ENCODE results near the gene SCN2A. TPM values are rescaled to one million over a fixed set of nuclear protein-coding genes. Genes with fewer than 3 reads are reported as not detected.
A peak's percentile ranks its signal among the peaks of the same experiment; 100 is the strongest.

The SCN2A gene
- 0.24 and 0.46 TPM in 2 replicates for total RNA-seq (2021)
- long read RNA-seq, partial matches to known transcripts, result 0 of 1 reads
- long read RNA-seq, other reads (novel, unspliced or antisense), result 1 of 1 reads

GRCh38 chr2:165239230-165239629 lies at the start of gene SCN2A:
Gene SCN2A (plus strand): TSS chr2:165239414. CDS start chr2:165295824, 56,410 bp downstream.
- Histone ChIP-seq H3K9me3 (ENCODE audit: control insufficient read depth, low read depth, low read length) (no peaks in the 10 kb centered on the region), H2BK120ac (ENCODE audit: low read depth, low read length, poor library complexity, severe bottlenecking) (no peak within 1 kb of the TSS), H3K14ac (ENCODE audit: insufficient read depth, low read length) (no peak within 1 kb of the TSS), H2BK20ac (ENCODE audit: low read depth, low read length, poor library complexity, severe bottlenecking) (no peak within 1 kb of the TSS), H2BK12ac (ENCODE audit: insufficient read length, low read depth, low read length) (no peak within 1 kb of the TSS), H2AK5ac (ENCODE audit: insufficient read length, low read length) (no peak within 1 kb of the TSS), H2BK5ac (ENCODE audit: insufficient read length, low read length) (no peak within 1 kb of the TSS), H3K27ac (ENCODE audit: insufficient read length, low read depth, low read length) (no peak within 1 kb of the TSS), H3K9ac (ENCODE audit: extremely low read depth, insufficient read length, low read length) (no peak within 1 kb of the TSS), H3K23me2 (ENCODE audit: insufficient read length, low read depth, low read length, poor library complexity, severe bottlenecking) (no peaks in the 10 kb centered on the region), H2BK15ac (ENCODE audit: low read depth, low read length) (no peak within 1 kb of the TSS), H4K8ac (replicated peaks; ENCODE audit: insufficient read length, low read depth, low read length) (no peak within 1 kb of the TSS), H3K79me2 (ENCODE audit: insufficient read depth, low read length) (no peaks in the 10 kb centered on the region), H2AFZ (ENCODE audit: low read length) (no peak within 1 kb of the TSS), H3K4me1 (ENCODE audit: insufficient read depth, low read length) (no peaks in the 10 kb centered on the region), H3K18ac (ENCODE audit: insufficient read length, low read depth, low read length) (no peak within 1 kb of the TSS), H3K23ac (ENCODE audit: insufficient read length, low read depth, low read length) (no peak within 1 kb of the TSS), H3K4ac (ENCODE audit: low read depth, low read length) (no peak within 1 kb of the TSS), H3K27me3 (ENCODE audit: insufficient read depth, low read length) (no peaks in the 10 kb centered on the region), H4K5ac (ENCODE audit: insufficient read length, low read depth, low read length) (no peak within 1 kb of the TSS), H4K91ac (ENCODE audit: insufficient read length, low read depth, low read length) (no peak within 1 kb of the TSS), H3T11ph (ENCODE audit: low read length) (no peak within 1 kb of the TSS), H3K79me1 (ENCODE audit: insufficient read depth, low read depth, low read length, poor library complexity, severe bottlenecking) (no peaks in the 10 kb centered on the region), H3K56ac (ENCODE audit: insufficient read length, low read depth, low read length) (no peak within 1 kb of the TSS), H3K4me2 (ENCODE audit: insufficient read depth, insufficient read length, low read length) (no peak within 1 kb of the TSS), H4K20me1 (ENCODE audit: control insufficient read depth, insufficient read depth, insufficient read length) (no peaks in the 10 kb centered on the region)
- Mint-ChIP-seq H3K4me1 (no peaks in the 10 kb centered on the region), H3K27ac (no peak within 1 kb of the TSS), H3K9me3 (no peaks in the 10 kb centered on the region), H3K4me3 (no peak within 1 kb of the TSS), H3K27me3 (ENCODE audit: low read depth) (no peaks in the 10 kb centered on the region), H3K36me3 (ENCODE audit: insufficient read depth in 1 of 3, low read depth in 3 of 3) (no peaks in the 10 kb centered on the region)
- no peak for DNase-seq
- no CpG with 5 or more reads among the region's 3 CpGs for WGBS (ENCODE audit: extremely low coverage, insufficient read length, low lambda C conversion rate)
- TF ChIP-seq CTCF (conservative IDR thresholded peaks at IDR 0.05), result peak; percentile 87

Measured in H9 (cell line).